AG09319 (cell line): ENCODE measurements around the gene RNF39.
"Not testable (repeated sequence)": the region's sequence is repeated elsewhere in the genome, so short reads cannot be mapped to it uniquely, and the experiment has no call there.

Experiments used
- DNase-seq: peaks from one replicate; pipeline ENCODE4 v3.0.0-alpha.2; 2010; ENCODE audit warnings: low read depth; ENCODE audit errors: extremely low read depth
- CTCF ChIP-seq: IDR thresholded peaks from 2 replicates; pipeline ENCODE4 v1.5.1; 2011; ENCODE audit warnings: low read depth, mild to moderate bottlenecking, inconsistent platforms, low read length, moderate library complexity

The RNF39 gene

GRCh38 chr6:30075094-30075789 is at the start of gene RNF39:
Gene RNF39 (minus strand): TSS chr6:30075769. CDS start chr6:30075585, 184 bp downstream.
- no peak for DNase-seq
- no peak for TF ChIP-seq CTCF

GRCh38 chr6:30122515-30122914 is 46.9 kb upstream of the RNF39 start:
- TF ChIP-seq CTCF, result no peak

GRCh38 chr6:30121446-30122366 is 46.1 kb upstream of the RNF39 start:
- TF ChIP-seq CTCF, result no peak

More at GRCh38 chr6:30122515-30122914, 46.9 kb upstream of the RNF39 start:
- DNase-seq, result peak; percentile 14

GRCh38 chr6:30118691-30119090 is 43.1 kb upstream of the RNF39 start:
- not testable (repeated sequence) for DNase-seq

More at GRCh38 chr6:30121446-30122366, 46.1 kb upstream of the RNF39 start:
- DNase-seq, result no peak

GRCh38 chr6:30116724-30117123 is 41.2 kb upstream of the RNF39 start:
- TF ChIP-seq CTCF, result no peak
- no peak for DNase-seq

GRCh38 chr6:30113841-30114240 is 38.3 kb upstream of the RNF39 start:
- DNase-seq, result no peak
- no peak for TF ChIP-seq CTCF

- TF ChIP-seq CTCF, result no peak
- no peak for DNase-seq
These were observed 37.6 kb upstream of the RNF39 start, which contains the start of gene TRIM31 for GRCh38 chr6:30113003-30113759. Gene TRIM31 (minus strand): TSS chr6:30113090. CDS start chr6:30112805, 285 bp downstream.
